Parathyroid adenoma (tissue), 2 donors: ENCODE measurements around the gene HNMT.

Experiments used
- H2AFZ ChIP-seq: fragments of 300-600 bp; sonication (generic); one replicate; pipeline ENCODE4 v1.7.0; 2017; ENCODE audit warnings: antibody characterized with exemption, mild to moderate bottlenecking
- H3K27ac ChIP-seq: fragments of 300-600 bp; sonication (generic); one replicate; pipeline ENCODE4 v1.7.0; 2017
- H3K27me3 ChIP-seq: fragments of 300-600 bp; sonication (generic); one replicate; pipeline ENCODE4 v1.7.0; 2017; ENCODE audit warnings: low read length; ENCODE audit not compliant: control insufficient read depth, insufficient read depth
- H3K36me3 ChIP-seq: fragments of 300-600 bp; sonication (generic); one replicate; pipeline ENCODE4 v1.7.0; 2017; ENCODE audit warnings: low read length; ENCODE audit not compliant: control insufficient read depth, insufficient read depth
- H3K4me1 ChIP-seq: fragments of 300-600 bp; sonication (generic); one replicate; pipeline ENCODE4 v1.7.0; 2017; ENCODE audit warnings: control low read depth
- H3K4me2 ChIP-seq: fragments of 300-600 bp; sonication (generic); one replicate; pipeline ENCODE4 v1.7.0; 2017; ENCODE audit warnings: low read length
- H3K4me3 ChIP-seq: fragments of 300-600 bp; sonication (generic); one replicate; pipeline ENCODE4 v1.7.0; 2017; ENCODE audit warnings: low read depth, low read length
- H3K79me2 ChIP-seq: fragments of 300-600 bp; sonication (generic); one replicate; pipeline ENCODE4 v1.7.0; 2017; ENCODE audit warnings: control low read depth
- H3K9ac ChIP-seq: fragments of 300-600 bp; sonication (generic); one replicate; pipeline ENCODE4 v1.7.0; 2017; ENCODE audit warnings: mild to moderate bottlenecking
- H3K9me3 ChIP-seq: fragments of 300-600 bp; sonication (generic); one replicate; pipeline ENCODE4 v1.7.0; 2017; ENCODE audit warnings: low read length; ENCODE audit not compliant: control insufficient read depth
- TF ChIP-seq, protein P1 (sequence below): fragments of 300-600 bp; sonication (generic); IDR thresholded peaks from one replicate; pipeline ENCODE4 v1.7.0; 2017; ENCODE audit warnings: antibody characterized with exemption, mild to moderate bottlenecking
- donor health status: primary hyperparathyroidism.

Gene HNMT

GRCh38 chr2:137950238-137950637, 14.0 kb upstream of the HNMT start:
- no peak overlapping the region for H2AFZ ChIP-seq
- H3K4me2 ChIP-seq, result no peak overlapping the region
- no peaks in the 10 kb centered on the region for H3K36me3 ChIP-seq
- TF ChIP-seq, protein P1, sequence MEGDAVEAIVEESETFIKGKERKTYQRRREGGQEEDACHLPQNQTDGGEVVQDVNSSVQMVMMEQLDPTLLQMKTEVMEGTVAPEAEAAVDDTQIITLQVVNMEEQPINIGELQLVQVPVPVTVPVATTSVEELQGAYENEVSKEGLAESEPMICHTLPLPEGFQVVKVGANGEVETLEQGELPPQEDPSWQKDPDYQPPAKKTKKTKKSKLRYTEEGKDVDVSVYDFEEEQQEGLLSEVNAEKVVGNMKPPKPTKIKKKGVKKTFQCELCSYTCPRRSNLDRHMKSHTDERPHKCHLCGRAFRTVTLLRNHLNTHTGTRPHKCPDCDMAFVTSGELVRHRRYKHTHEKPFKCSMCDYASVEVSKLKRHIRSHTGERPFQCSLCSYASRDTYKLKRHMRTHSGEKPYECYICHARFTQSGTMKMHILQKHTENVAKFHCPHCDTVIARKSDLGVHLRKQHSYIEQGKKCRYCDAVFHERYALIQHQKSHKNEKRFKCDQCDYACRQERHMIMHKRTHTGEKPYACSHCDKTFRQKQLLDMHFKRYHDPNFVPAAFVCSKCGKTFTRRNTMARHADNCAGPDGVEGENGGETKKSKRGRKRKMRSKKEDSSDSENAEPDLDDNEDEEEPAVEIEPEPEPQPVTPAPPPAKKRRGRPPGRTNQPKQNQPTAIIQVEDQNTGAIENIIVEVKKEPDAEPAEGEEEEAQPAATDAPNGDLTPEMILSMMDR, result no peak
- no peaks in the 10 kb centered on the region for H3K9me3 ChIP-seq
- H3K4me3 ChIP-seq, result no peak overlapping the region
- no peak overlapping the region for H3K9ac ChIP-seq
- H3K4me1 ChIP-seq, result peaks cover 3% of the 10 kb centered on the region
- H3K27ac ChIP-seq, result no peak overlapping the region
- H3K27me3 ChIP-seq, result no peaks in the 10 kb centered on the region
- no peaks in the 10 kb centered on the region for H3K79me2 ChIP-seq

- Histone ChIP-seq H3K4me2 (no peak overlapping the region), H3K79me2 (no peaks in the 10 kb centered on the region)
Observed at GRCh38 chr2:137951586-137951985, 12.7 kb upstream of the HNMT start.

GRCh38 chr2:137952586-137953129, 11.6 kb upstream of the HNMT start:
- no peaks in the 10 kb centered on the region for H3K36me3 ChIP-seq
- H3K9me3 ChIP-seq, result no peaks in the 10 kb centered on the region
- no peaks in the 10 kb centered on the region for H3K79me2 ChIP-seq
- H3K4me2 ChIP-seq, result peak overlapping the region; percentile 36
- peaks cover 3% of the 10 kb centered on the region for H3K4me1 ChIP-seq
- no peak overlapping the region for H3K27ac ChIP-seq
- H3K27me3 ChIP-seq, result no peaks in the 10 kb centered on the region
- TF ChIP-seq, protein P1, result no peak
- H3K4me3 ChIP-seq, result peak overlapping the region; percentile 35
- H2AFZ ChIP-seq, result no peak overlapping the region
- H3K9ac ChIP-seq, result no peak overlapping the region

More at GRCh38 chr2:137951586-137951985, 12.7 kb upstream of the HNMT start:
- Histone ChIP-seq H3K36me3 (no peaks in the 10 kb centered on the region), H3K9me3 (no peaks in the 10 kb centered on the region), H3K9ac (no peak overlapping the region), H3K4me3 (no peak overlapping the region), H3K27me3 (no peaks in the 10 kb centered on the region), H2AFZ (no peak overlapping the region), H3K27ac (no peak overlapping the region), H3K4me1 (peaks cover 3% of the 10 kb centered on the region)
- TF ChIP-seq, protein P1, result no peak

- no peak overlapping the region for H3K27ac ChIP-seq
- H3K9ac ChIP-seq, result no peak overlapping the region
- no peak overlapping the region for H3K4me2 ChIP-seq
- H3K79me2 ChIP-seq, result no peaks in the 10 kb centered on the region
- no peaks in the 10 kb centered on the region for H3K36me3 ChIP-seq
- peaks cover 3% of the 10 kb centered on the region for H3K4me1 ChIP-seq
- H3K9me3 ChIP-seq, result no peaks in the 10 kb centered on the region
- H2AFZ ChIP-seq, result no peak overlapping the region
- TF ChIP-seq, protein P1, result no peak
- H3K4me3 ChIP-seq, result no peak overlapping the region
- no peaks in the 10 kb centered on the region for H3K27me3 ChIP-seq
Observed at GRCh38 chr2:137955536-137955935, 8.7 kb upstream of the HNMT start.

- no peaks in the 10 kb centered on the region for H3K9me3 ChIP-seq
- no peak overlapping the region for H2AFZ ChIP-seq
- no peak overlapping the region for H3K4me2 ChIP-seq
- H3K27me3 ChIP-seq, result no peaks in the 10 kb centered on the region
- H3K79me2 ChIP-seq, result no peaks in the 10 kb centered on the region
- no peak overlapping the region for H3K27ac ChIP-seq
- no peak overlapping the region for H3K9ac ChIP-seq
- peaks cover under 1% of the 10 kb centered on the region for H3K4me1 ChIP-seq
- no peaks in the 10 kb centered on the region for H3K36me3 ChIP-seq
- TF ChIP-seq, protein P1, result no peak
- H3K4me3 ChIP-seq, result no peak overlapping the region
Observed at GRCh38 chr2:137957033-137957432, 7.2 kb upstream of the HNMT start.
